OCI-LY7 (cell line): Measurements from ENCODE around the gene KIAA1549. TPM values are rescaled to one million over a fixed set of nuclear protein-coding genes. Genes with fewer than 3 reads are reported as not detected.

Experiments
- BruUV-seq: library from RNA; stranded (reverse); fragments of 400-500 nt; replicated peaks from 2 replicates; lab custom pipeline; 2021; lab: Mats Ljungman, UMichigan
- CTCF ChIA-PET: fragments of 300-600 bp; sonication (Branson Sonifier 250); formaldehyde crosslinking; loops from one replicate; lab custom pipeline; 2022; ENCODE audit warnings: antibody characterized with exemption; ENCODE audit not compliant: unreplicated experiment; lab: Charles Lee
- POLR2A ChIA-PET: fragments of 300-600 bp; sonication (Branson Sonifier 250); formaldehyde crosslinking; loops from one replicate; lab custom pipeline; 2022; ENCODE audit warnings: antibody characterized with exemption; lab: Charles Lee
- DNase-seq: peaks from one replicate; pipeline ENCODE4 v3.0.0-alpha.2; 2015; ENCODE audit warnings: low spot score
- H2AFZ ChIP-seq: fragments of 200-600 bp; sonication (generic), shearing (Covaris generic); 2 replicates; pipeline ENCODE4 v1.6.1; 2014; ENCODE audit warnings: mild to moderate bottlenecking, antibody characterized with exemption, low read length, moderate library complexity
- H3K27ac ChIP-seq: fragments of 200-600 bp; sonication (generic); 2 replicates; pipeline ENCODE4 v1.5.1; 2014; ENCODE audit warnings: mixed run types, low read depth, mild to moderate bottlenecking, moderate library complexity, low read length, inconsistent platforms; ENCODE audit not compliant: poor library complexity, severe bottlenecking
- H3K36me3 ChIP-seq: fragments of 200-600 bp; sonication (generic); 2 replicates; pipeline ENCODE4 v1.6.1; 2014; ENCODE audit warnings: mild to moderate bottlenecking, antibody characterized with exemption, low read length, moderate library complexity, mixed read lengths; ENCODE audit not compliant: insufficient read depth
- H3K4me1 ChIP-seq: fragments of 200-600 bp; sonication (generic); 2 replicates; pipeline ENCODE4 v1.5.1; 2014; ENCODE audit warnings: mild to moderate bottlenecking, low read length; ENCODE audit not compliant: insufficient read depth, poor library complexity, severe bottlenecking
- H3K4me2 ChIP-seq: fragments of 200-600 bp; sonication (generic); 2 replicates; pipeline ENCODE4 v1.6.1; 2014; ENCODE audit warnings: mild to moderate bottlenecking, low read length
- H3K4me3 ChIP-seq: fragments of 200-600 bp; sonication (generic); 2 replicates; pipeline ENCODE4 v1.5.1; 2014; ENCODE audit warnings: mild to moderate bottlenecking, low read depth, low read length; ENCODE audit not compliant: poor library complexity, severe bottlenecking
- H3K79me2 ChIP-seq: fragments of 200-600 bp; sonication (generic); 2 replicates; pipeline ENCODE4 v1.6.1; 2016; ENCODE audit warnings: low read depth, mild to moderate bottlenecking, low read length, moderate library complexity, mixed read lengths; ENCODE audit not compliant: insufficient read depth
- H3K9me2 ChIP-seq: fragments of 200-600 bp; sonication (generic); 2 replicates; pipeline ENCODE4 v1.6.1; 2016; ENCODE audit warnings: mild to moderate bottlenecking, low read length, mixed read lengths; ENCODE audit not compliant: insufficient read depth
- H3K9me3 ChIP-seq: fragments of 200-600 bp; sonication (generic); 2 replicates; pipeline ENCODE4 v1.6.1; 2014; ENCODE audit warnings: mild to moderate bottlenecking, mixed run types, low read length, mixed read lengths
- H4K20me1 ChIP-seq: fragments of 200-600 bp; sonication (generic); 2 replicates; pipeline ENCODE4 v1.6.1; 2014; ENCODE audit warnings: mild to moderate bottlenecking, antibody characterized with exemption, low read length, moderate library complexity, mixed read lengths; ENCODE audit not compliant: insufficient read depth
- CTCF ChIP-seq: fragments of 200-600 bp; sonication (generic); conservative IDR thresholded peaks from 2 replicates; pipeline ENCODE4 v1.5.1; 2014; ENCODE audit warnings: mild to moderate bottlenecking, antibody characterized with exemption, low read length, moderate library complexity, mixed read lengths
- EZH2phosphoT487 ChIP-seq: fragments of 200-600 bp; sonication (generic); IDR thresholded peaks from 2 replicates; pipeline ENCODE4 v1.6.1; 2018; ENCODE audit warnings: low read depth, borderline replicate concordance, mild to moderate bottlenecking, mixed run types, antibody characterized with exemption, low read length, moderate library complexity, mixed read lengths
- intact Hi-C: fragments of 100-400 bp; cut with micrococcal nuclease; formaldehyde crosslinking; loops from one replicate; pipeline ENCODE4 v1.10.0; 2022; ENCODE audit not compliant: unreplicated experiment
- total RNA-seq, 2 experiments: library from RNA; depleted of rRNA in 1 of 2; stranded (reverse); fragments of >200 nt in 1 of 2; shearing (Covaris generic) in 1 of 2; gene quantifications; 2 replicates each; pipeline ENCODE4 v1.2.3, GENCODE V29; 2014 to 2022

The KIAA1549 gene
- total RNA-seq, 2 experiments from 2014 or later, result 0.03 to 3.0 TPM

GRCh38 chr7:138822867-138823535 lies 158.2 kb downstream of the KIAA1549 start:
- no peaks in the 10 kb centered on the region for H3K9me3 ChIP-seq
- intact Hi-C loops, result no loop called here

GRCh38 chr7:138821912-138822311 lies 159.3 kb downstream of the KIAA1549 start:
- no peaks in the 10 kb centered on the region for H3K36me3 ChIP-seq
- H2AFZ ChIP-seq, result no peak overlapping the region
- no peak for DNase-seq
- no peaks in the 10 kb centered on the region for H3K79me2 ChIP-seq
- no peaks in the 10 kb centered on the region for H3K9me3 ChIP-seq
- H3K4me3 ChIP-seq, result no peak overlapping the region
- intact Hi-C loops, result no loop called here
- no peaks in the 10 kb centered on the region for H3K9me2 ChIP-seq
- H3K4me2 ChIP-seq, result no peak overlapping the region
- no peaks in the 10 kb centered on the region for H4K20me1 ChIP-seq
- ChIA-PET CTCF (no interaction called here), POLR2A (interaction anchor here (0.6 kb wide), 1 partner anchor 744 kb away, joined by 3 read pairs; no protein-coding TSS in a partner anchor)
- TF ChIP-seq CTCF (no peak), EZH2phosphoT487 (no peak)
- BruUV-seq, result no TSS peak
- H3K4me1 ChIP-seq, result no peaks in the 10 kb centered on the region
- no peak overlapping the region for H3K27ac ChIP-seq

More at GRCh38 chr7:138822867-138823535, 158.2 kb downstream of the KIAA1549 start:
- Histone ChIP-seq H3K36me3 (no peaks in the 10 kb centered on the region), H2AFZ (no peak overlapping the region), H3K4me1 (no peaks in the 10 kb centered on the region), H4K20me1 (no peaks in the 10 kb centered on the region), H3K4me2 (no peak overlapping the region), H3K9me2 (no peaks in the 10 kb centered on the region), H3K4me3 (no peak overlapping the region), H3K27ac (no peak overlapping the region), H3K79me2 (no peaks in the 10 kb centered on the region)
- no peak for DNase-seq
- POLR2A ChIA-PET, result interaction anchor here (0.7 kb wide), 1 partner anchor 1534 kb away, joined by 4 read pairs; no protein-coding TSS in a partner anchor
- CTCF ChIA-PET, result no interaction called here
- TF ChIP-seq EZH2phosphoT487 (no peak), CTCF (no peak)
- BruUV-seq, result no TSS peak

GRCh38 chr7:138819625-138820024 lies 161.6 kb downstream of the KIAA1549 start:
- Histone ChIP-seq H3K4me2 (no peak overlapping the region), H3K4me1 (no peaks in the 10 kb centered on the region), H3K9me2 (no peaks in the 10 kb centered on the region), H3K27ac (no peak overlapping the region), H3K36me3 (no peaks in the 10 kb centered on the region), H3K9me3 (no peaks in the 10 kb centered on the region), H3K79me2 (no peaks in the 10 kb centered on the region), H4K20me1 (no peaks in the 10 kb centered on the region), H2AFZ (no peak overlapping the region), H3K4me3 (no peak overlapping the region)
- ChIA-PET CTCF (no interaction called here), POLR2A (no interaction called here)
- BruUV-seq, result no TSS peak
- intact Hi-C loops, result no loop called here
- DNase-seq, result no peak
- TF ChIP-seq EZH2phosphoT487, result no peak
- no peak for TF ChIP-seq CTCF
